OCI-LY3 (cell line): Measurements from ENCODE around the gene CDH4.

Experiments used
- CTCF ChIP-seq: fragments of 200-600, 300-600 bp; sonication (generic); IDR thresholded peaks from 2 replicates; pipeline ENCODE4 v1.5.1; 2014; ENCODE audit warnings: antibody characterized with exemption, low read length, low read depth
- EZH2phosphoT487 ChIP-seq: fragments of 200-600 bp; shearing (Covaris generic); IDR thresholded peaks from 2 replicates; pipeline ENCODE4 v1.6.1; 2018; ENCODE audit warnings: antibody characterized with exemption, mixed run types, low read depth

GRCh38 chr20:61413752-61414151, 161.7 kb downstream of the CDH4 start:
- TF ChIP-seq CTCF (no peak), EZH2phosphoT487 (no peak)
